Right lobe of liver (tissue), 4 donors: ENCODE data around the gene CDT1.

Source experiments
- POLR2A ChIP-seq: fragments of 450-650 bp; IDR thresholded peaks from one replicate; pipeline ENCODE4 v1.6.1; 2017; ENCODE audit warnings: antibody characterized with exemption, mild to moderate bottlenecking
- TF ChIP-seq, protein P1 (sequence below), 4 donors: fragments of 200-600 bp in 3 of 4; fragments of 450-650 bp in 1 of 4; IDR thresholded peaks; one replicate each; pipeline versions ENCODE4 v1.5.1 to v1.8.0; 2016 to 2022; ENCODE audit warnings: antibody characterized with exemption in 4 of 4, mild to moderate bottlenecking in 2 of 4
- donor health status: DM: no; HTN: no; CAD: no.
- donor health status: DM: no; HTN: no; CAD: no.
- donor health status: DM: no; HTN: yes; CAD: no.

DNA sequence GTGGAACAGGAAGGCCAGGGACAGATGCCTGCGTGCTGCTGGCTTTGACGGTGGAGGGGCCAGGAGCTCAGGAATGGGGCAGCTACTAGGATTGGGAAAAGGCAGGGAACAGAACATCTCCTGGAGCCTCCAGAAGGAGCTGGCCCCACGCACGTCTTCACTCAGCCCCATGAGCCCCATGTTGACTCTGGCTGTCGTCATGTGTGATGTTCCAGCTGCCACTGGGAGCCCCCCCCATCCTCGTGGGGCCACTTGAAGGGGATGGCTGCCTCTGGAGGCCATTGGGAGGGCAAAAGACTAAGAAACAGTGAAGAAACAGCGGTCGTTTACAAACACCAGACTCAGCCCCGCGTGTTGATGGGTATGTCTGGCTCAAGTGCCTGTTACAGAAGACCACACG lies 26.7 kb downstream of the CDT1 start:
- TF ChIP-seq, protein P1, sequence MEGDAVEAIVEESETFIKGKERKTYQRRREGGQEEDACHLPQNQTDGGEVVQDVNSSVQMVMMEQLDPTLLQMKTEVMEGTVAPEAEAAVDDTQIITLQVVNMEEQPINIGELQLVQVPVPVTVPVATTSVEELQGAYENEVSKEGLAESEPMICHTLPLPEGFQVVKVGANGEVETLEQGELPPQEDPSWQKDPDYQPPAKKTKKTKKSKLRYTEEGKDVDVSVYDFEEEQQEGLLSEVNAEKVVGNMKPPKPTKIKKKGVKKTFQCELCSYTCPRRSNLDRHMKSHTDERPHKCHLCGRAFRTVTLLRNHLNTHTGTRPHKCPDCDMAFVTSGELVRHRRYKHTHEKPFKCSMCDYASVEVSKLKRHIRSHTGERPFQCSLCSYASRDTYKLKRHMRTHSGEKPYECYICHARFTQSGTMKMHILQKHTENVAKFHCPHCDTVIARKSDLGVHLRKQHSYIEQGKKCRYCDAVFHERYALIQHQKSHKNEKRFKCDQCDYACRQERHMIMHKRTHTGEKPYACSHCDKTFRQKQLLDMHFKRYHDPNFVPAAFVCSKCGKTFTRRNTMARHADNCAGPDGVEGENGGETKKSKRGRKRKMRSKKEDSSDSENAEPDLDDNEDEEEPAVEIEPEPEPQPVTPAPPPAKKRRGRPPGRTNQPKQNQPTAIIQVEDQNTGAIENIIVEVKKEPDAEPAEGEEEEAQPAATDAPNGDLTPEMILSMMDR (IDR thresholded peaks at IDR 0.05), result no peak
- no peak for TF ChIP-seq POLR2A
